GM23338 (cell line): ENCODE data around the gene RAPGEF4. TPM values are rescaled to one million over a fixed set of nuclear protein-coding genes. Genes with fewer than 3 reads are reported as not detected.

Experiments
- ATAC-seq: fragments of 200-7000 bp; cut with Tn5 transposase; 3 replicates; pipeline ENCODE4 v1.9.1; 2020
- DNase-seq: peaks from one replicate; pipeline ENCODE4 v3.0.0-alpha.2; 2015; ENCODE audit warnings: low spot score
- H2AFZ ChIP-seq: fragments of 200-600 bp; sonication (generic); 2 replicates; pipeline ENCODE4 v1.8.0; 2016; ENCODE audit warnings: antibody characterized with exemption, mild to moderate bottlenecking, moderate library complexity
- H3F3A ChIP-seq: fragments of 200-600 bp; sonication (generic); replicated peaks from 2 replicates; pipeline ENCODE4 v1.8.0; 2017; ENCODE audit warnings: antibody characterized with exemption, mixed run types, low read depth
- H3K27ac ChIP-seq: fragments of 200-600 bp; sonication (generic); 2 replicates; pipeline ENCODE4 v1.6.1; 2016; ENCODE audit warnings: low read depth
- H3K27me3 ChIP-seq: fragments of 200-600 bp; sonication (generic); 2 replicates; pipeline ENCODE4 v1.8.0; 2016; ENCODE audit warnings: mild to moderate bottlenecking, mixed run types, moderate library complexity; ENCODE audit not compliant: insufficient read depth
- H3K36me3 ChIP-seq: fragments of 200-600 bp; sonication (generic); 2 replicates; pipeline ENCODE4 v1.8.0; 2016; ENCODE audit warnings: mild to moderate bottlenecking; ENCODE audit not compliant: insufficient read depth
- H3K4me1 ChIP-seq: fragments of 200-600 bp; sonication (generic); 2 replicates; pipeline ENCODE4 v1.8.0; 2016; ENCODE audit warnings: mild to moderate bottlenecking, moderate library complexity; ENCODE audit not compliant: insufficient read depth
- H3K4me2 ChIP-seq: fragments of 200-600 bp; sonication (generic); 2 replicates; pipeline ENCODE4 v1.7.1; 2017; ENCODE audit warnings: mixed run types
- H3K4me3 ChIP-seq: fragments of 200-600 bp; sonication (generic); 2 replicates; pipeline ENCODE4 v1.6.1; 2016; ENCODE audit warnings: mixed run types
- H3K79me2 ChIP-seq: fragments of 200-600 bp; sonication (generic); replicated peaks from 2 replicates; pipeline ENCODE4 v1.8.0; 2017; ENCODE audit warnings: mild to moderate bottlenecking; ENCODE audit not compliant: insufficient read depth
- H3K9me2 ChIP-seq: fragments of 200-600 bp; sonication (generic); 2 replicates; pipeline ENCODE4 v1.8.0; 2017; ENCODE audit not compliant: insufficient read depth
- H4K20me1 ChIP-seq: fragments of 200-600 bp; sonication (generic); replicated peaks from 2 replicates; pipeline ENCODE4 v1.8.0; 2017; ENCODE audit warnings: mild to moderate bottlenecking; ENCODE audit not compliant: insufficient read depth
- H3K27ac Mint-ChIP-seq: 2 replicates; pipeline ENCODE4 v1.8.0; 2020; ENCODE audit warnings: inconsistent platforms, mild to moderate bottlenecking, moderate library complexity, mixed read lengths
- H3K27me3 Mint-ChIP-seq: 3 replicates; pipeline ENCODE4 v1.8.0; 2022; ENCODE audit warnings: low read depth, mild to moderate bottlenecking, moderate library complexity, mixed read lengths, inconsistent platforms; ENCODE audit not compliant: insufficient read depth, poor library complexity
- H3K36me3 Mint-ChIP-seq: 3 replicates; pipeline ENCODE4 v1.8.0; 2021; ENCODE audit warnings: low read depth, mild to moderate bottlenecking, inconsistent platforms, moderate library complexity, mixed read lengths
- H3K4me1 Mint-ChIP-seq: 3 replicates; pipeline ENCODE4 v1.8.0; 2020; ENCODE audit warnings: mild to moderate bottlenecking, inconsistent platforms, mixed read lengths
- H3K4me3 Mint-ChIP-seq: 3 replicates; pipeline ENCODE4 v1.8.0; 2021; ENCODE audit warnings: moderate library complexity, mild to moderate bottlenecking, inconsistent platforms, mixed read lengths
- H3K9me3 Mint-ChIP-seq: 3 replicates; pipeline ENCODE4 v1.8.0; 2020; ENCODE audit warnings: moderate library complexity, mild to moderate bottlenecking, inconsistent platforms, mixed read lengths
- CREB1 ChIP-seq: fragments of 250-450 bp; sonication (Bioruptor Pico); IDR thresholded peaks from 2 replicates; pipeline ENCODE4 v1.5.0; 2020; ENCODE audit warnings: low read depth, mild to moderate bottlenecking, moderate library complexity
- CTCF ChIP-seq, 2 experiments: fragments of 200-600 bp in 1 of 2; sonication (generic) in 1 of 2; conservative IDR thresholded peaks; 2 replicates each; pipeline versions ENCODE4 v1.5.1 to v1.6.1; 2016 to 2017; ENCODE audit warnings: antibody characterized with exemption in 2 of 2, low read depth in 2 of 2, mild to moderate bottlenecking in 2 of 2, moderate library complexity in 1 of 2
- ETS1 ChIP-seq: IDR thresholded peaks from 2 replicates; pipeline ENCODE4 v1.6.1; 2016; ENCODE audit warnings: antibody characterized with exemption
- EZH2 ChIP-seq: fragments of 200-600 bp; sonication (generic); IDR thresholded peaks from one replicate; pipeline ENCODE4 v1.8.0; 2017; ENCODE audit warnings: antibody characterized with exemption, mild to moderate bottlenecking, low read depth; ENCODE audit not compliant: unreplicated experiment
- EZH2phosphoT487 ChIP-seq: fragments of 200-600 bp; sonication (generic); IDR thresholded peaks from one replicate; pipeline ENCODE4 v1.8.1; 2018; ENCODE audit warnings: antibody characterized with exemption; ENCODE audit not compliant: unreplicated experiment
- JUNB ChIP-seq: IDR thresholded peaks from one replicate; pipeline ENCODE4 v1.6.1; 2016; ENCODE audit warnings: antibody characterized with exemption; ENCODE audit not compliant: unreplicated experiment
- NANOG ChIP-seq: IDR thresholded peaks from 2 replicates; pipeline ENCODE4 v1.6.1; 2016; ENCODE audit warnings: antibody characterized with exemption, borderline replicate concordance
- POLR2AphosphoS5 ChIP-seq: IDR thresholded peaks from 2 replicates; pipeline ENCODE4 v1.6.1; 2016; ENCODE audit warnings: antibody characterized with exemption, low read depth
- REST ChIP-seq: IDR thresholded peaks from one replicate; pipeline ENCODE4 v1.6.1; 2018; ENCODE audit warnings: antibody characterized with exemption; ENCODE audit not compliant: unreplicated experiment
- STAT1 ChIP-seq: IDR thresholded peaks from one replicate; pipeline ENCODE4 v1.6.1; 2016; ENCODE audit warnings: antibody characterized with exemption; ENCODE audit not compliant: unreplicated experiment
- ZNF114 ChIP-seq: fragments of 250-450 bp; sonication (Bioruptor Pico); IDR thresholded peaks from 2 replicates; pipeline ENCODE4 v1.5.0; 2020; ENCODE audit warnings: mild to moderate bottlenecking, moderate library complexity
- ZNF331 ChIP-seq: fragments of 250-450 bp; sonication (Bioruptor Pico); IDR thresholded peaks from 2 replicates; pipeline ENCODE4 v1.5.0; 2020; ENCODE audit warnings: low read depth, mild to moderate bottlenecking, moderate library complexity
- ZNF462 ChIP-seq: fragments of 250-450 bp; sonication (Bioruptor Pico); IDR thresholded peaks from 2 replicates; pipeline ENCODE4 v1.5.0; 2020; ENCODE audit warnings: mild to moderate bottlenecking, moderate library complexity
- polyA plus RNA-seq: library from polyadenylated mRNA; unstranded; fragments of >200 nt; fragmentation: Nextera tagmentation; extraction: Ambion mirVana; gene quantifications from 2 replicates; pipeline ENCODE4 v1.2.1, GENCODE V29; 2016
- total RNA-seq: library from RNA; depleted of rRNA; stranded (reverse); fragments of >200 nt; shearing (Covaris generic); gene quantifications from 2 replicates; pipeline ENCODE4 v1.2.3, GENCODE V29; 2014

The RAPGEF4 gene
- total and polyA plus RNA-seq, 2 experiments from 2014 or later, result 1.7 to 4.7 TPM

- ATAC-seq, result no peak
- H3K4me2 ChIP-seq, result no peak overlapping the region
- H3K27me3 Mint-ChIP-seq, result peaks cover 5% of the 10 kb centered on the region
- no peaks in the 10 kb centered on the region for H4K20me1 ChIP-seq
- TF ChIP-seq JUNB (no peak), EZH2 (no peak), CTCF (conservative IDR thresholded peaks at IDR 0.05; ENCODE audit: low read depth in 2 of 2) (no peak), NANOG (no peak), CREB1 (CRISPR knock-in tag) (no peak), STAT1 (no peak), ETS1 (no peak), REST (no peak), ZNF462 (CRISPR knock-in tag) (no peak), ZNF331 (no peak), ZNF114 (no peak), EZH2phosphoT487 (no peak), POLR2AphosphoS5 (no peak)
- H3K36me3 ChIP-seq, result no peaks in the 10 kb centered on the region
- no peak overlapping the region for H3K27ac Mint-ChIP-seq
- H3K4me3 Mint-ChIP-seq, result no peak overlapping the region
- H3K4me3 ChIP-seq, result no peak overlapping the region
- H3K9me3 Mint-ChIP-seq, result no peaks in the 10 kb centered on the region
- H3K79me2 ChIP-seq, result no peaks in the 10 kb centered on the region
- H3K27ac ChIP-seq, result no peak overlapping the region
- H3F3A ChIP-seq, result no peaks in the 10 kb centered on the region
- peaks cover 5% of the 10 kb centered on the region; the same call in 2 of the 3 replicates for H3K4me1 Mint-ChIP-seq
- H3K4me1 ChIP-seq, result peaks cover 4% of the 10 kb centered on the region; the same call in 1 of the 2 replicates
- no peak overlapping the region for H2AFZ ChIP-seq
- no peak for DNase-seq
- no peaks in the 10 kb centered on the region for H3K27me3 ChIP-seq
- no peaks in the 10 kb centered on the region for H3K36me3 Mint-ChIP-seq
- H3K9me2 ChIP-seq, result no peaks in the 10 kb centered on the region
These were observed 315.0 kb downstream of the RAPGEF4 start for GRCh38 chr2:173050684-173051083.
